ENCODE results near the gene MYBPC2. TPM values are rescaled to one million over a fixed set of nuclear protein-coding genes. Genes with fewer than 3 reads are reported as not detected.
A peak's percentile ranks its signal among the peaks of the same experiment; 100 is the strongest.

The MYBPC2 gene
- total RNA-seq, 1 donor from 2014 or later, result 0.46 TPM

GRCh38 chr19:50412419-50412818 lies 20.3 kb upstream of the MYBPC2 start:
- H3K36me3 Mint-ChIP-seq (ENCODE audit: low read depth, unreplicated experiment), result peaks cover 16% of the 10 kb centered on the region
- no peaks in the 10 kb centered on the region for H3K4me1 Mint-ChIP-seq (ENCODE audit: unreplicated experiment)
- H3K27me3 Mint-ChIP-seq (ENCODE audit: unreplicated experiment), result peaks cover 2% of the 10 kb centered on the region
- H3K9me3 Mint-ChIP-seq (ENCODE audit: unreplicated experiment), result no peaks in the 10 kb centered on the region
- no peak overlapping the region for H3K27ac Mint-ChIP-seq (ENCODE audit: unreplicated experiment)
- DNase-seq (ENCODE audit: low spot score), result no peak
- TF ChIP-seq CTCF (IDR thresholded peaks at IDR 0.05; ENCODE audit: unreplicated experiment), result no peak
- no peak overlapping the region for H3K4me3 Mint-ChIP-seq (ENCODE audit: unreplicated experiment)

GRCh38 chr19:50413096-50413495 lies 19.6 kb upstream of the MYBPC2 start:
- H3K9me3 Mint-ChIP-seq (ENCODE audit: unreplicated experiment), result no peaks in the 10 kb centered on the region

GRCh38 chr19:50413531-50413930 lies 19.2 kb upstream of the MYBPC2 start:
- Mint-ChIP-seq H3K27ac (ENCODE audit: unreplicated experiment) (no peak overlapping the region), H3K36me3 (ENCODE audit: low read depth, unreplicated experiment) (peaks cover 16% of the 10 kb centered on the region), H3K4me3 (ENCODE audit: unreplicated experiment) (no peak overlapping the region), H3K27me3 (ENCODE audit: unreplicated experiment) (peaks cover 5% of the 10 kb centered on the region), H3K4me1 (ENCODE audit: unreplicated experiment) (no peaks in the 10 kb centered on the region), H3K9me3 (ENCODE audit: unreplicated experiment) (no peaks in the 10 kb centered on the region)
- no peak for DNase-seq (ENCODE audit: low spot score)
- TF ChIP-seq CTCF (IDR thresholded peaks at IDR 0.05; ENCODE audit: unreplicated experiment), result no peak

More at GRCh38 chr19:50413096-50413495, 19.6 kb upstream of the MYBPC2 start:
- DNase-seq (ENCODE audit: low spot score), result no peak
- Mint-ChIP-seq H3K4me3 (ENCODE audit: unreplicated experiment) (no peak overlapping the region), H3K4me1 (ENCODE audit: unreplicated experiment) (no peaks in the 10 kb centered on the region), H3K36me3 (ENCODE audit: low read depth, unreplicated experiment) (peaks cover 16% of the 10 kb centered on the region), H3K27ac (ENCODE audit: unreplicated experiment) (no peak overlapping the region), H3K27me3 (ENCODE audit: unreplicated experiment) (peaks cover 2% of the 10 kb centered on the region)
- no peak for TF ChIP-seq CTCF (IDR thresholded peaks at IDR 0.05; ENCODE audit: unreplicated experiment)

- Mint-ChIP-seq H3K4me1 (ENCODE audit: unreplicated experiment) (peaks cover 8% of the 10 kb centered on the region), H3K36me3 (ENCODE audit: low read depth, unreplicated experiment) (peaks cover 20% of the 10 kb centered on the region), H3K27me3 (ENCODE audit: unreplicated experiment) (peaks cover 13% of the 10 kb centered on the region), H3K27ac (ENCODE audit: unreplicated experiment) (no peak overlapping the region), H3K9me3 (ENCODE audit: unreplicated experiment) (no peaks in the 10 kb centered on the region), H3K4me3 (ENCODE audit: unreplicated experiment) (no peak overlapping the region)
- peak; percentile 89 for DNase-seq (ENCODE audit: low spot score)
- TF ChIP-seq CTCF (IDR thresholded peaks at IDR 0.05; ENCODE audit: unreplicated experiment), result peak; percentile 80
Measured at GRCh38 chr19:50414864-50415660, 17.6 kb upstream of the MYBPC2 start.

GRCh38 chr19:50415661-50416033 lies 17.0 kb upstream of the MYBPC2 start:
- no peak for TF ChIP-seq CTCF (IDR thresholded peaks at IDR 0.05; ENCODE audit: unreplicated experiment)
- Mint-ChIP-seq H3K27me3 (ENCODE audit: unreplicated experiment) (peaks cover 14% of the 10 kb centered on the region), H3K4me1 (ENCODE audit: unreplicated experiment) (peaks cover 11% of the 10 kb centered on the region), H3K9me3 (ENCODE audit: unreplicated experiment) (no peaks in the 10 kb centered on the region), H3K27ac (ENCODE audit: unreplicated experiment) (no peak overlapping the region), H3K4me3 (ENCODE audit: unreplicated experiment) (no peak overlapping the region), H3K36me3 (ENCODE audit: low read depth, unreplicated experiment) (peaks cover 22% of the 10 kb centered on the region)
- DNase-seq (ENCODE audit: low spot score), result no peak

All from endothelial cell (in vitro differentiated cells).